Stimulated activated CD4-positive, alpha-beta T cell treated with anti-CD3 and anti-CD28 coated beads, Interleukin-4, amount 100 ng/mL, for 4 hours (primary cell): ENCODE measurements around the gene ZMYND19.
"Not testable (repeated sequence)": the region's sequence is repeated elsewhere in the genome, so short reads cannot be mapped to it uniquely, and the experiment has no call there.

Experiments
- DNase-seq, 2 experiments: peaks; one replicate each; pipeline ENCODE4 v3.0.0-alpha.2; 2020

The ZMYND19 gene

DNA sequence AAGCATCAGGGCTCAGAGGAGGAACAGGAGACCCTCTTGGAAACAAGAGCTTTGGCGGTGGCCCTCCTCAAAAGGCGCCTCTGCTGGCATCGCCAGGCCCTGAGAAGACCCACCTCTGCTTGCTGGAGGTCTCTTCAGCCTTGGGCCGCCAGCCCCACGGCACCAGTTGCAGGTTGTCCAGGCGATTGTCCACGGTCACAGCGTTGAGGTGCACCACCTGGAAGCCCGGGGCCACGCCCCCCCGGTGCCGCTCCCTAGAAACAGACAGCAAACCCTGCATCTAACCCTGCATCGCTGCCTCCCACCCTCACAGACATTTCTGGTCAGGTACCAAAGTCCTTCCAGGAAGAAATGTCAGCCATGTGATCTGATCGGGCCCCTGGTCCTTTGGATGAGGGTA, 3.5 kb downstream of the ZMYND19 start:
- no peak for DNase-seq

DNA sequence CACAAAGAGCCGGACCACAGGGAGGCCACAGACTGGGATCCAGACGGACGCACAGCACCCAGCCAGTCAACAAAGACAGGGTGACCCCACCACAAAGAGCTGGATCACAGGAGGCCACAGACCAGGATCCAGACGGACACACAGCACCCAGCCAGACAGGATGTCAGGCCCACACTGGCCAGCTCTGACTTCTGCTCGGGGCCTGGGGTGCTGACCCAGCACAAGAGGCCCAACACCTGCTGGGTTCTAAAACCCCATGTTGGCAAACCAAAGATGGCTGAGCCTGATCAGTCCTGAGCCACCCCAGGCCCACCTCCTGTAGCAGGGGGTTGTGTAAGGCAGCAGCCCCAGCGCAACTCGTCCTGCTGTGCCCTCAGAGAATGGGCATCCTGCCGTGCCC, 6.4 kb downstream of the ZMYND19 start:
- DNase-seq = no peak

GRCh38 chr9:137583347-137583746, 7.0 kb downstream of the ZMYND19 start:
- no peak for DNase-seq

GRCh38 chr9:137582286-137582860, 7.9 kb downstream of the ZMYND19 start:
- DNase-seq = no peak

- no peak for DNase-seq
Observed at GRCh38 chr9:137581361-137582285, 8.7 kb downstream of the ZMYND19 start.

DNA sequence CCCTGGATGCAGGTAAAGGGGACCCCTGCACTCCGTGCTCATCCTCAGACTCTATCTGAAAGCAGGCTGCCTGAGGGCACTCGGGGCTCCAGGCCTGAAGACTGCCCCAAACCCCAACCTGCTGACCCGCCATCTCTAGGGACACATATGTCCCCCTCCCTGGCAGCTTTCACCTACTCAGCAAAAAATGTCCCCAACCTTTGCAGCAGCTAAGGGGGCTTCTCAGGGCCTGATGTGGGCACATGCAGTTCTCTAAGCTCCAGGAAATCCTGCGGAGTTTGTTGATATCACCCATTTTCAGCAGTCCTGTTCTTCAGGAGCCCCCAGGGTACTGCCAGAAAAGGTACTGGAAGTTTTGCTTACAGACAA, 9.4 kb downstream of the ZMYND19 start:
- DNase-seq = no peak

- no peak for DNase-seq
Observed at GRCh38 chr9:137580209-137580953, 9.9 kb downstream of the ZMYND19 start.

- no peak for DNase-seq
Observed at GRCh38 chr9:137579259-137579604, 11.1 kb downstream of the ZMYND19 start.

DNA sequence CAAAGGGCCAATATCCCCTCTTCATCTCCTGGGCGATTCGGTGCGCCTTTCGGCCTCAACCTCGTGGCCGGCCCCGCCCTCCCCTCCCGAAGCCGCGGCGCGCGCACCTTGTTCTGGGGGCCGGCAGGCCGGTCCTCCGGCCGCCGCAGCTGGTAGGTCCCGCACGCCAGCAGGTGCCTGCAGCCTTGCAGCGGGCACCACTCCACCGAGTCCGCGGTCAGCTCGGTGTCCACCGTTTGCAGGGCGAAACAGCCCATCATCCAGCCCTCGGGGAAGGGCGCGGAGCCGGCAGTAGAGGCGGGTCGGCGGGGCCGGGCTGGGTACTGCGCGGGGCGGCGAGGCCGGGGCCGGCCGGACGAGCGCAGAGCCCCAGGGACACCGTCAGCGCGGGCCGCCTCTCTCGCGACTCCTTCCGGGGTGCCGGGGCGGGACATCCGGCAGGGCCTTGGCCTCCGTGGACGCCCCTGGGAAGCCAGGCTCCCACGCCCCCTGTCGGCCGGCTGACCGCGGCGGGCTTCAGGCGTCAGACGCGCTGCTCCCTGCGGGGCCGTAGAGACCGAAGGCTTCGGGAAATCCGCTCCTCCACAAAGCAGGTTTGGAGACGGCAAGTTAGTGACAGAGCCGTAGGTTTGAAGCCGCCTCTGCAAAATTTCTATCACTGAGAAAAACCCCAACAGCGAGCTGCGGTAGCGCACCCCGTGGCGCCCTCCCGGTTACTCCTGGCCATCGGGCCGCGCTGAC, 11.6 kb downstream of the ZMYND19 start, which contains the start of gene DPH7:
TSS of gene DPH7 (minus strand) at position 408 of the 741 bp plus-strand sequence. CDS start at position 260, 148 bp downstream.
- DNase-seq = peak; percentile 90 to 98

GRCh38 chr9:137575716-137576411, 14.4 kb downstream of the ZMYND19 start:
- DNase-seq = no peak

- DNase-seq = no peak
Observed at GRCh38 chr9:137575364-137575715, 15.0 kb downstream of the ZMYND19 start.

DNA sequence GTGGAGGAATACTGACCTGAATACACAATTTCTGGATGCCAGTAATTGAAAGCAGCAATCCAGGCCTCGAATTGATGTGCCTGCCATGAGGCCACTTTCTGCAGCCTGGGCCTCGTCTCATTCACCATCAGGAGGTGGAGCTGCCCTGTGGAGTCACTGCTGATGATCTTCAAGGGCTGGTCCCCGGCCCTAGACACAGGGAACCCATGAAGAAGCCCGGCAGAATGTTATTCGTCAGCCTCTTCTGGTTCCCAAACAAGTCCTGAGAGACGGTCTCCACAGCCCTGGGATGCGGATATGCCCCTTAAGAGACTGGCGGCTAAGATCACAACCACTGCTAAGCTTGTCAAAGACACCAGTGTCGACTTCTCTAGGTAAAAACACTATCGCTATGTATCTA, 16.1 kb downstream of the ZMYND19 start:
- no peak for DNase-seq

DNA sequence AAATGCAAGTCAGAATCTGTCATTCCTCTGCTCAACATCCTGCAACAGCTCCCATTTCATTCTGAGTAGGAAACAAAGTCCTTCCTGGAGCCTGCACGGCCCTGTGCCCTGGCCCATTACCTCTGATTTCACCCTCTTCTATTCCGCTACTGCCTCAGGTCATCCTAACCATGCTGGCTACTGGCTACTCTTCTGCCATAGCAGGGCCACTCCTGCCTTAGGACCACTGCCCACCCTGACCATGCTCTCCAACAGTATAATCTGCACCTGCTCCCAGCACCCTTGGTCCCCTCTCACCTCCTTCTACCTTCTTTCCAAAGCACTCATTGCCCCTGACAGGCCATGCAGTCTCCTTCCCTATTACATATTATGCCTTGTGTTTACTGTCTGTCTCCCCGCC, 19.7 kb downstream of the ZMYND19 start:
- no peak for DNase-seq

DNA sequence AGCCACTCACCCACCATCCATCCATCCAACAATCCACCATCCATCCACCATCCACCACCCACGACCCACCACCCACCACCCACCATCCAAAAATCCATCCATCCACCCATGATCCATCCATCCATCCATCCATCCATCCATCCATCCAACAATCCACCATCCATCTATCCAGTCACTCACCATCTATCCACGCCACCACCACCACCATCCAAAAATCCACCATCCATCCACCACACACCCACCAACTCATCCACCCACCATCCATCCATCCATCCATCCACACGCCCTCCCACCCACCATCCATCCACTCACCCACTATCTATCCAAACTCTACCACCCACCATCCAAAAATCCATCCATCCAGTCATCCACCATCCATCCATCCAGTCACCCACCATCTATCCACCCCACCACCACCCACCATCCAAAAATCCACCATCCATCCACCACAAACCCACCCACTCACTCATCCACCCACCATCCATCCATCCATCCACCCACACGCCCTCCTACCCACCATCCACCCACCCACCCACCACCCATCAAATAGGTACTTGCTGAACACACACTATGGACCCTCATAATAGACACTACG, 20.6 kb downstream of the ZMYND19 start:
- DNase-seq = no peak

DNA sequence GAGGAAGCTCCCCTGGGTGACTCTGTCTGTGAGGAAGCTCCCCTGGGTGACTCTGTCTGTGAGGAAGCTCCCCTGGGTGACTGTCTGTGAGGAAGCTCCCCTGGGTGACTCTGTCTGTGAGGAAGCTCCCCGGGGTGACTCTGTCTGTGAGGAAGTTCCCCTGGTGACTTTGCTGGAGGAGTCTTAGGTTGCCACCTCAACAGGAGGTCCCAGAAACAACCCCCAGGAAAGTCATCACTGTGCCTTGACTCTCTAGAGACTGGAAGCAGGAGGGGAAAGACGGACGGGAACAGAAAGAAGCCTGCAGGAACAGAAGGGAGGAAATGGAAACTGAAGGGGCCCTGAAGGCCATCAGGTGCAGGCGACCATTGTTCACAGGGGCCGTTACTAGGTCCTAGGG, 21.9 kb downstream of the ZMYND19 start:
- not testable (repeated sequence) for DNase-seq

- peak in 1 of 2 experiments; percentile 13 for DNase-seq
Observed at GRCh38 chr9:137564817-137565411, 25.4 kb downstream of the ZMYND19 start.

DNA sequence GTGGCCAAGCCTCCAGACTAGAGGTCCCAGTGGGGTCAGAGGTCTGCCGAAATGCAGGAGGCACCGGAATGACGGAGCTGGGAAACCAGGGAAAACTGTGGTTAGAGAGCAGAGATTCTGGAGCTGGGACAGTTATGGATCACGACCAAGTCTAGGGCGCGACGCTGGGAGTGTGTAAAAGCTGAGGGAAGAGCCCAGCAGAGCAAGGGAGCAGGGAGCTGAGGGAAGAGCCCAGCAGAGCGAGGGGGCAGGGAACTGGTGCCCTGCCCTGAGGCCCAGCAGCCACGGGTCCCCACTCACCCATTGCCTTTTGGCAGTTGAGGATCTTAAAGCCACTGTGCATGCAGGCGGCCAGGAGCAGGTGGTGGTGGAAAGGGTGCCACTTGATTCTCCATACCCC, 26.2 kb downstream of the ZMYND19 start:
- no peak for DNase-seq

DNA sequence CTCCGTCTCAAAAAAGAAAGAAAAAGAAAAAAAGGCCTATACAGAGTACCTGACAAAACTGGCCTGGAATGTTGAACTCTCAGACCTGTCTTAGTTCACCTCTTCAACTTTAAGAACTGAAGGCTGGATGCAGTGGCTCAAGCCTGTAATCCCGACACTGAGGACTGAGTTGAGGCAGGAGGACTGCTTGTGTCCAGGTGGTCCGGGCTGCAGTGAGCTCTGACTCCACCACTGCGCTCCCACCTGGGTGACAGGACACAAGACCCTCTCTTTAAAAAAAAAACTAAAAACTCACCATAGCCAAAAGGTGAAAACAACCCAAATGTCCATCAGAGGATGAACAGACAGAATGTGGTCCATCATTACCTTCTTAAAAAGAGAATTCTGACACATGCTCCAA, 32.2 kb downstream of the ZMYND19 start:
- DNase-seq = no peak

GRCh38 chr9:137556069-137556838, 34.1 kb downstream of the ZMYND19 start:
- no peak for DNase-seq

DNA sequence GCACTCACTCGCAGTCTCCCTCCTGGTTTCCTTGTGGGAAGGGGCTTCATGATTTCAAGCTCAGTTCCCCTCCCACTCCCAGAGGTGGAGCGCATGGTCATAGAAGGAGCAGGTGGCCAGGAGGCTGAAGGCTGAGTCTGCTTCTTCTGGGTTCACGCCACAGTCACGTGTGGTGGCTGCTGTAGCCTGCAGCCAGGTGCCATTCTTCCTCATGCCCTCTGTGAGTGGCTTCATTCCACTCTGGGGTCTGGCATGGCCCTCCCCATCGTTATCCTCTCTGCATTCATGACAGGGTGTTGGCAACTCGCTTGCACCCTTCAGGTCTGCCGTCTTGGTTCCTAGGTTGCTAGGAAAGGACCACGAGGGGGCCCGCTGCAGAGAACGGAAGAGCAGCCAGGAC, 35.1 kb downstream of the ZMYND19 start:
- DNase-seq = no peak

DNA sequence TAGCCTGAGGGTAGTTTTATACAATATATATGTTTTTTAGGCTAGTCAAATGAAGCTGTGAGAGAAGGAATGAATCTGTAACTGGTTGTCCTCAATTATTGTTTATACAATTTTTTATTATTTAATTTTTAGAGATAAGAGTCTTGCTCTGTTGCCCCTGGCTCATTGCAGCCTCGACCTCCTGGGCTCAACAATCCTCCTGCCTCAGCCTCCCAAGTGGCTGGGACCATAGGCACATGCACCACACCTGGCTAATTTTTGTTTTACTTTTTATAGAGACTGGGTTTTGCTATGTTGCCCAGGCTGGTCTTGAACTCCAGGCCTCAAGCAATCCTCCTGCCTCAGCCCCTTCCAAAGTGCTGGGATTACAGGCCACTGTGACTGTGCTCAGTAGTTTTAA, 36.0 kb downstream of the ZMYND19 start:
- no peak for DNase-seq
